ENCODE measurements around the gene MBD6. TPM values are rescaled to one million over a fixed set of nuclear protein-coding genes. Genes with fewer than 3 reads are reported as not detected.

MBD6 gene
- total and polyA plus RNA-seq, 2 experiments from 2014 or later = 2.1 to 13.0 TPM

DNA sequence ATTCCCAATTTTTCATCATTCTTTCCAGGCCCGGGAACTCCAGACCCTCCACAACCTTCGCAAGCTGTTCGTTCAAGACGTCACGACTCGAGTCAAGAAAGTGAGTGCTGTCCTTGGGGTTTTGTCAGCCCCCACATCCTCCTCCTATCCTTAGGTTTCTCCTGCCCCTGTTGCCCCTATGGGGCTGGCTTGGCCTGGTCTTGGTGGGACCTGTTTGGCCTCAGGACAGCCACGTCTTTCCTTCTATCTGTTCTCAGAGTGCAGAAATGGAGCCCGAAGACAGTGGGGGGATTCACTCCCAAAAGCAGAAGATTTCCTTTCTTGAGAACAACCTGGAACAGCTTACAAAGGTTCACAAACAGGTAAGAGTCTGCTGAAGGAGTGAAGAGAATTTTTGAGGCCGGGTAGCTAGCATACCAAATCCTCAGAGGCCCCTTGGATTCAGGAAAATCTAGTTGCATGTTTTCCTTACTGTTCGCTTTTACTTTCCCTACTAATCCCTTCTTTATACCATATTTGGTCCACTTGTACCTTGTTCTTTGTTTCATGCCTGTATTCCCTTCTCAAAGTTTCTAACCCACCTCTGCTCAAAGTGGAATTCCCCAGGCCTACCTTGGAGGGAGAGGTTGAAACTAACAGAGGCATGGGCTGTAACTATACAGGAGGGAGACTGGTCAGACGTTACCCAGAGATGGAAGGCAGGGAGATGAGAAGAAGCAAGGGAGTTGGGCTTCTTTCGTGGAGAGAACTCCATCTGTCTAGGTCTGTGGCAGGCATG is 55.5 kb downstream of the MBD6 start:
- no peaks in the 10 kb centered on the region for H4K20me1 ChIP-seq (ENCODE audit: insufficient read depth)
- H3K79me2 ChIP-seq (ENCODE audit: insufficient read depth) = no peaks in the 10 kb centered on the region
- H3K4me2 ChIP-seq (ENCODE audit: unreplicated experiment) = no peak overlapping the region
- H3K9me3 ChIP-seq (ENCODE audit: low read depth) = no peaks in the 10 kb centered on the region
- H3K4me1 ChIP-seq (ENCODE audit: insufficient read depth) = no peaks in the 10 kb centered on the region
- H3F3A ChIP-seq (ENCODE audit: insufficient read depth) = no peaks in the 10 kb centered on the region
- no peak overlapping the region for H2AFZ ChIP-seq
- H3K27ac ChIP-seq = no peak overlapping the region
- no peak overlapping the region for H3K9ac ChIP-seq
- no peak overlapping the region for H3K4me3 ChIP-seq
- DNase-seq = no peak
- 81 to 85% methylated on average over 12 of the region's 12 CpGs for WGBS, 2 experiments (ENCODE audit: low coverage in 1 of 2, low lambda C conversion rate in 2 of 2, missing lambda C conversion rate in 2 of 2)
- in situ Hi-C loops (cut with MboI) = no loop called here
- no peaks in the 10 kb centered on the region for H3K9me2 ChIP-seq (ENCODE audit: insufficient read depth)
- H3K27me3 ChIP-seq (replicated peaks; ENCODE audit: insufficient read depth) = no peaks in the 10 kb centered on the region
- no peaks in the 10 kb centered on the region for H3K36me3 ChIP-seq (ENCODE audit: low read depth)
- TF ChIP-seq EZH2 (IDR thresholded peaks at IDR 0.05; ENCODE audit: insufficient read depth, poor library complexity, severe bottlenecking) (no peak), EZH2phosphoT487 (IDR thresholded peaks at IDR 0.05; ENCODE audit: insufficient read depth, low read depth) (no peak)

DNA sequence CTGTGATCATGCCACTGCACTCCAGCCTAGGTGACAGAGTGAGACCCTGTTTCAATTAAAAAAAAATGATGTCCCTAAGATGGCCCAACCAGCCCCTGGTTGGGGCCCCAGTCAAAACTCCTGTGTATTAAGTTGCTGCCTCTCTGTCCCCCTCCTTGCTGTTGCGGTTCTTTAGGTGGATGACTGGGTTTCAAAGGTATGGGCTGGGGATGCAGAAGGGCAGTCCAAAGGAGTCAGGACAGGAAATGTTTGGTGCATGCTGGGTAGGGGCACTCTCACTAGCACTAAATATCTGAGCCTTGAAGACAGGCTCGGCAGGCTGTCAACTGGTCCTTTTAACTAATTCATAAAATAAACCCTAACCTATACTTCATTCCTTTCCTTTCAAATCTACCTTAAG is 56.4 kb downstream of the MBD6 start:
- no peaks in the 10 kb centered on the region for H3K36me3 ChIP-seq (ENCODE audit: low read depth)
- no peak overlapping the region for H3K27ac ChIP-seq
- H3K4me3 ChIP-seq = no peak overlapping the region
- H2AFZ ChIP-seq = no peak overlapping the region
- DNase-seq = peak; percentile 31
- in situ Hi-C loops (cut with MboI) = no loop called here
- H3K9me3 ChIP-seq (ENCODE audit: low read depth) = no peaks in the 10 kb centered on the region
- 59 to 75% methylated on average over 2 of the region's 2 CpGs for WGBS, 2 experiments (ENCODE audit: low coverage in 1 of 2, low lambda C conversion rate in 2 of 2, missing lambda C conversion rate in 2 of 2)
- TF ChIP-seq EZH2phosphoT487 (IDR thresholded peaks at IDR 0.05; ENCODE audit: insufficient read depth, low read depth) (no peak), EZH2 (IDR thresholded peaks at IDR 0.05; ENCODE audit: insufficient read depth, poor library complexity, severe bottlenecking) (no peak)
- no peak overlapping the region for H3K4me2 ChIP-seq (ENCODE audit: unreplicated experiment)
- no peaks in the 10 kb centered on the region for H3K9me2 ChIP-seq (ENCODE audit: insufficient read depth)
- H3K27me3 ChIP-seq (replicated peaks; ENCODE audit: insufficient read depth) = no peaks in the 10 kb centered on the region
- no peaks in the 10 kb centered on the region for H4K20me1 ChIP-seq (ENCODE audit: insufficient read depth)
- H3K9ac ChIP-seq = no peak overlapping the region
- no peaks in the 10 kb centered on the region for H3K4me1 ChIP-seq (ENCODE audit: insufficient read depth)
- H3K79me2 ChIP-seq (ENCODE audit: insufficient read depth) = no peaks in the 10 kb centered on the region
- H3F3A ChIP-seq (ENCODE audit: insufficient read depth) = no peaks in the 10 kb centered on the region

MicroRNA genes within 50 kb of the gene (microRNA counts, 767-probe panel; counts per million panel counts)
- 447 counts per million, percentile 86 among the panel's probes with 10 or more counts for microRNA hsa-miR-616-3p

Small RNA genes within 50 kb of the gene (microRNA-seq; reads per million reads assigned to microRNA genes)
- gene MIR616 (ENCODE audit: borderline number of aligned reads) (2.6 reads per million), gene MIR6758 (ENCODE audit: borderline number of aligned reads) (not detected)

Small RNA genes within 50 kb of the gene (small RNA-seq; reads per million reads assigned to genes)
- not detected for gene MIR616 (ENCODE audit: low read depth, low replicate concordance)

Other genes with a start within 250 kb of the MBD6 start
- 16.9 and 27.6 TPM in 2 replicates for gene R3HDM2, start 91.8 kb upstream of the MBD6 start, total RNA-seq (2014; rRNA removed; shearing (Covaris generic))
- gene R3HDM2, start 91.8 kb upstream of the MBD6 start, polyA plus RNA-seq (2016; fragmentation: Nextera tagmentation; extraction: Ambion mirVana) = 16.2 and 17.0 TPM in 2 replicates
- gene INHBC, start 88.0 kb upstream of the MBD6 start, total RNA-seq (2014; rRNA removed; shearing (Covaris generic)) = not detected in 2 replicates
- gene INHBC, start 88.0 kb upstream of the MBD6 start, polyA plus RNA-seq (2016; fragmentation: Nextera tagmentation; extraction: Ambion mirVana) = 0.09 TPM in 1 of 2 replicates, not detected in the other
- 0.65 and 0.76 TPM in 2 replicates for gene INHBE, start 67.5 kb upstream of the MBD6 start, total RNA-seq (2014; rRNA removed; shearing (Covaris generic))
- 0.23 and 0.24 TPM in 2 replicates for gene INHBE, start 67.5 kb upstream of the MBD6 start, polyA plus RNA-seq (2016; fragmentation: Nextera tagmentation; extraction: Ambion mirVana)
- gene GLI1, start 63.0 kb upstream of the MBD6 start, total RNA-seq (2014; rRNA removed; shearing (Covaris generic)) = 0.63 and 1.8 TPM in 2 replicates
- gene GLI1, start 63.0 kb upstream of the MBD6 start, polyA plus RNA-seq (2016; fragmentation: Nextera tagmentation; extraction: Ambion mirVana) = 0.89 and 1.0 TPM in 2 replicates
- gene ARHGAP9, start 43.0 kb upstream of the MBD6 start, total RNA-seq (2014; rRNA removed; shearing (Covaris generic)) = 0.11 TPM in 1 of 2 replicates, not detected in the other
- 0.48 and 0.61 TPM in 2 replicates for gene ARHGAP9, start 43.0 kb upstream of the MBD6 start, polyA plus RNA-seq (2016; fragmentation: Nextera tagmentation; extraction: Ambion mirVana)
- 184 and 198 TPM in 2 replicates for gene MARS1, start 34.8 kb upstream of the MBD6 start, total RNA-seq (2014; rRNA removed; shearing (Covaris generic))
- 264 and 272 TPM in 2 replicates for gene MARS1, start 34.8 kb upstream of the MBD6 start, polyA plus RNA-seq (2016; fragmentation: Nextera tagmentation; extraction: Ambion mirVana)
- gene DDIT3, start 2.3 kb upstream of the MBD6 start, total RNA-seq (2014; rRNA removed; shearing (Covaris generic)) = 13.2 and 14.7 TPM in 2 replicates
- gene DDIT3, start 2.3 kb upstream of the MBD6 start, polyA plus RNA-seq (2016; fragmentation: Nextera tagmentation; extraction: Ambion mirVana) = 36.6 and 42.5 TPM in 2 replicates
- 158 and 202 TPM in 2 replicates for gene DCTN2, start 24.4 kb downstream of the MBD6 start, total RNA-seq (2014; rRNA removed; shearing (Covaris generic))
- 141 and 144 TPM in 2 replicates for gene DCTN2, start 24.4 kb downstream of the MBD6 start, polyA plus RNA-seq (2016; fragmentation: Nextera tagmentation; extraction: Ambion mirVana)
- under 0.01 and 0.11 TPM in 2 replicates for gene KIF5A, start 27.2 kb downstream of the MBD6 start, total RNA-seq (2014; rRNA removed; shearing (Covaris generic))
- 0.15 and 0.18 TPM in 2 replicates for gene KIF5A, start 27.2 kb downstream of the MBD6 start, polyA plus RNA-seq (2016; fragmentation: Nextera tagmentation; extraction: Ambion mirVana)
- gene PIP4K2C, start 68.4 kb downstream of the MBD6 start, total RNA-seq (2014; rRNA removed; shearing (Covaris generic)) = 21.5 and 27.3 TPM in 2 replicates
- gene PIP4K2C, start 68.4 kb downstream of the MBD6 start, polyA plus RNA-seq (2016; fragmentation: Nextera tagmentation; extraction: Ambion mirVana) = 20.7 and 22.5 TPM in 2 replicates
- gene DTX3, start 82.0 kb downstream of the MBD6 start, total RNA-seq (2014; rRNA removed; shearing (Covaris generic)) = 12.3 and 19.6 TPM in 2 replicates
- gene DTX3, start 82.0 kb downstream of the MBD6 start, polyA plus RNA-seq (2016; fragmentation: Nextera tagmentation; extraction: Ambion mirVana) = 7.7 and 8.7 TPM in 2 replicates
- 24.2 and 43.0 TPM in 2 replicates for gene ARHGEF25, start 88.6 kb downstream of the MBD6 start, total RNA-seq (2014; rRNA removed; shearing (Covaris generic))
- gene ARHGEF25, start 88.6 kb downstream of the MBD6 start, polyA plus RNA-seq (2016; fragmentation: Nextera tagmentation; extraction: Ambion mirVana) = 0.24 and 0.60 TPM in 2 replicates
- gene B4GALNT1, start 110.4 kb downstream of the MBD6 start, total RNA-seq (2014; rRNA removed; shearing (Covaris generic)) = 7.8 and 8.6 TPM in 2 replicates
- 4.7 and 5.4 TPM in 2 replicates for gene B4GALNT1, start 110.4 kb downstream of the MBD6 start, polyA plus RNA-seq (2016; fragmentation: Nextera tagmentation; extraction: Ambion mirVana)
- 215 and 329 TPM in 2 replicates for gene OS9, start 171.3 kb downstream of the MBD6 start, total RNA-seq (2014; rRNA removed; shearing (Covaris generic))
- gene OS9, start 171.3 kb downstream of the MBD6 start, polyA plus RNA-seq (2016; fragmentation: Nextera tagmentation; extraction: Ambion mirVana) = 186 and 194 TPM in 2 replicates
- gene AGAP2, start 215.9 kb downstream of the MBD6 start, total RNA-seq (2014; rRNA removed; shearing (Covaris generic)) = under 0.01 TPM in 1 of 2 replicates, not detected in the other
- 0.11 TPM in 1 of 2 replicates, not detected in the other for gene AGAP2, start 215.9 kb downstream of the MBD6 start, polyA plus RNA-seq (2016; fragmentation: Nextera tagmentation; extraction: Ambion mirVana)
- gene TSPAN31, start 222.2 kb downstream of the MBD6 start, total RNA-seq (2014; rRNA removed; shearing (Covaris generic)) = 70.8 and 112 TPM in 2 replicates
- 47.2 and 48.4 TPM in 2 replicates for gene TSPAN31, start 222.2 kb downstream of the MBD6 start, polyA plus RNA-seq (2016; fragmentation: Nextera tagmentation; extraction: Ambion mirVana)
- 133 and 152 TPM in 2 replicates for gene CDK4, start 229.5 kb downstream of the MBD6 start, total RNA-seq (2014; rRNA removed; shearing (Covaris generic))
- 123 and 137 TPM in 2 replicates for gene CDK4, start 229.5 kb downstream of the MBD6 start, polyA plus RNA-seq (2016; fragmentation: Nextera tagmentation; extraction: Ambion mirVana)
- gene MARCHF9, start 232.3 kb downstream of the MBD6 start, total RNA-seq (2014; rRNA removed; shearing (Covaris generic)) = 0.97 and 1.4 TPM in 2 replicates
- gene MARCHF9, start 232.3 kb downstream of the MBD6 start, polyA plus RNA-seq (2016; fragmentation: Nextera tagmentation; extraction: Ambion mirVana) = 0.18 TPM in 1 of 2 replicates, not detected in the other
- gene CYP27B1, start 244.3 kb downstream of the MBD6 start, total RNA-seq (2014; rRNA removed; shearing (Covaris generic)) = 0.86 and 1.0 TPM in 2 replicates
- gene CYP27B1, start 244.3 kb downstream of the MBD6 start, polyA plus RNA-seq (2016; fragmentation: Nextera tagmentation; extraction: Ambion mirVana) = 0.42 and 0.78 TPM in 2 replicates
- 3.7 and 7.3 TPM in 2 replicates for gene METTL1, start 249.3 kb downstream of the MBD6 start, total RNA-seq (2014; rRNA removed; shearing (Covaris generic))
- gene METTL1, start 249.3 kb downstream of the MBD6 start, polyA plus RNA-seq (2016; fragmentation: Nextera tagmentation; extraction: Ambion mirVana) = 29.8 and 33.2 TPM in 2 replicates
- gene EEF1AKMT3, start 249.8 kb downstream of the MBD6 start, total RNA-seq (2014; rRNA removed; shearing (Covaris generic)) = 7.0 and 12.4 TPM in 2 replicates
- gene EEF1AKMT3, start 249.8 kb downstream of the MBD6 start, polyA plus RNA-seq (2016; fragmentation: Nextera tagmentation; extraction: Ambion mirVana) = 15.0 and 15.7 TPM in 2 replicates